IMR-90 (cell line): Measurements from ENCODE around the gene SLC28A2. TPM values are rescaled to one million over a fixed set of nuclear protein-coding genes. Genes with fewer than 3 reads are reported as not detected.

Experiments
- ATAC-seq: fragments of 200-7000 bp; cut with Tn5 transposase; 2 replicates; pipeline ENCODE4 v1.9.1; 2020; ENCODE audit warnings: low read depth, mild to moderate bottlenecking, moderate library complexity
- BruUV-seq: library from RNA; stranded (reverse); fragments of 400-500 nt; replicated peaks from 2 replicates; lab custom pipeline; 2021; lab: Mats Ljungman, UMichigan
- CTCF ChIA-PET: fragments of 300-600 bp; formaldehyde crosslinking; extraction: SDS; loops from one replicate; lab custom pipeline; 2021; ENCODE audit warnings: antibody characterized with exemption; lab: Yijun Ruan, JAX
- POLR2A ChIA-PET: fragments of 300-600 bp; sonication (Branson Sonifier 250); formaldehyde crosslinking; loops from one replicate; lab custom pipeline; 2022; ENCODE audit warnings: antibody characterized with exemption; ENCODE audit not compliant: unreplicated experiment; lab: Charles Lee
- DNase-seq: peaks from one replicate; pipeline ENCODE4 v3.0.0; 2013
- H2AFZ ChIP-seq: replicated peaks from 2 replicates; pipeline ENCODE3; 2013; ENCODE audit warnings: low read length, mild to moderate bottlenecking; ENCODE audit not compliant: poor library complexity
- H2AK5ac ChIP-seq: 2 replicates; pipeline ENCODE4 v1.6.1; 2013; ENCODE audit warnings: low read depth, low read length, inconsistent platforms
- H2AK9ac ChIP-seq: replicated peaks from 2 replicates; pipeline ENCODE3; 2013; ENCODE audit warnings: mild to moderate bottlenecking, low read depth, low read length, moderate library complexity; ENCODE audit not compliant: poor library complexity
- H2BK120ac ChIP-seq: 2 replicates; pipeline ENCODE4 v1.6.1; 2013; ENCODE audit warnings: low read depth, low read length, inconsistent platforms
- H2BK15ac ChIP-seq: 3 replicates; pipeline ENCODE4 v1.6.1; 2013; ENCODE audit warnings: low read depth, low read length, inconsistent platforms
- H2BK20ac ChIP-seq: 2 replicates; pipeline ENCODE4 v1.6.1; 2013; ENCODE audit warnings: low read depth, mild to moderate bottlenecking, inconsistent platforms, low read length, moderate library complexity
- H2BK5ac ChIP-seq: 2 replicates; pipeline ENCODE4 v1.6.1; 2013; ENCODE audit warnings: mild to moderate bottlenecking, low read depth, low read length, inconsistent platforms; ENCODE audit not compliant: poor library complexity, severe bottlenecking
- H3K14ac ChIP-seq: replicated peaks from 2 replicates; pipeline ENCODE4 v1.6.1; 2013; ENCODE audit warnings: low read depth, low read length, inconsistent platforms
- H3K18ac ChIP-seq: 2 replicates; pipeline ENCODE4 v1.6.1; 2013; ENCODE audit warnings: low read depth, low read length, control low read depth
- H3K23ac ChIP-seq: 2 replicates; pipeline ENCODE4 v1.6.1; 2013; ENCODE audit warnings: low read depth, low read length, inconsistent platforms
- H3K27ac ChIP-seq: 2 replicates; pipeline ENCODE4 v1.5.1; 2013; ENCODE audit warnings: mild to moderate bottlenecking, control low read depth, low read length; ENCODE audit not compliant: insufficient read depth
- H3K27me3 ChIP-seq: 2 replicates; pipeline ENCODE4 v1.6.1; 2013; ENCODE audit warnings: low read length; ENCODE audit not compliant: control insufficient read depth, insufficient read depth
- H3K36me3 ChIP-seq: 2 replicates; pipeline ENCODE4 v1.6.1; 2013; ENCODE audit warnings: low read length, mixed read lengths; ENCODE audit not compliant: control insufficient read depth, insufficient read depth
- H3K4ac ChIP-seq: 2 replicates; pipeline ENCODE4 v1.6.1; 2013; ENCODE audit warnings: low read depth, low read length, inconsistent platforms
- H3K4me1 ChIP-seq: 2 replicates; pipeline ENCODE4 v1.6.1; 2013; ENCODE audit warnings: low read length, mixed read lengths; ENCODE audit not compliant: control insufficient read depth, insufficient read depth
- H3K4me2 ChIP-seq: 2 replicates; pipeline ENCODE4 v1.6.1; 2013; ENCODE audit warnings: low read depth, mild to moderate bottlenecking, control low read depth, low read length, moderate library complexity
- H3K4me3 ChIP-seq: 2 replicates; pipeline ENCODE4 v1.5.1; 2013; ENCODE audit warnings: low read depth, mild to moderate bottlenecking, control low read depth, low read length, moderate library complexity; ENCODE audit not compliant: insufficient read depth
- H3K56ac ChIP-seq: 2 replicates; pipeline ENCODE4 v1.6.1; 2013; ENCODE audit warnings: low read length, inconsistent platforms; ENCODE audit not compliant: insufficient read depth; ENCODE audit errors: extremely low read depth
- H3K79me1 ChIP-seq, 2 experiments: 2 replicates each; pipeline ENCODE4 v1.6.1; 2013; ENCODE audit warnings: low read length in 2 of 2, inconsistent platforms in 1 of 2, low read depth in 1 of 2
- H3K9ac ChIP-seq: 2 replicates; pipeline ENCODE4 v1.6.1; 2013; ENCODE audit warnings: low read depth, low read length, control low read depth
- H3K9me1 ChIP-seq: 2 replicates; pipeline ENCODE4 v1.6.1; 2013; ENCODE audit warnings: low read length, inconsistent platforms; ENCODE audit not compliant: insufficient read depth
- H3K9me3 ChIP-seq: 2 replicates; pipeline ENCODE4 v1.6.1; 2013; ENCODE audit warnings: low read length; ENCODE audit not compliant: control insufficient read depth, insufficient read depth
- H4K20me1 ChIP-seq: 2 replicates; pipeline ENCODE4 v1.6.1; 2013; ENCODE audit warnings: low read length, inconsistent platforms; ENCODE audit not compliant: insufficient read depth
- H4K5ac ChIP-seq: 2 replicates; pipeline ENCODE4 v1.6.1; 2013; ENCODE audit warnings: mild to moderate bottlenecking, low read depth, low read length, control low read depth
- H4K8ac ChIP-seq, 2 experiments: 2 replicates each; pipeline ENCODE4 v1.6.1; 2013; ENCODE audit warnings: low read depth in 2 of 2, low read length in 2 of 2, control low read depth in 1 of 2, inconsistent platforms in 1 of 2
- H4K91ac ChIP-seq: 2 replicates; pipeline ENCODE4 v1.6.1; 2013; ENCODE audit warnings: low read depth, low read length, inconsistent platforms; ENCODE audit not compliant: insufficient read depth
- BHLHE40 ChIP-seq: fragments of 150-350 bp; IDR thresholded peaks from 2 replicates; pipeline ENCODE4 v1.6.1; 2016; ENCODE audit warnings: mild to moderate bottlenecking, low read depth, low read length
- CEBPB ChIP-seq: IDR thresholded peaks from 2 replicates; pipeline ENCODE4 v1.6.1; 2012; ENCODE audit warnings: low read depth, low read length, improper control_type of control experiment
- CHD1 ChIP-seq: IDR thresholded peaks from 2 replicates; pipeline ENCODE4 v1.6.1; 2012; ENCODE audit warnings: low read depth, low read length, improper control_type of control experiment
- CTCF ChIP-seq: conservative IDR thresholded peaks from 2 replicates; pipeline ENCODE4 v1.5.1; 2012; ENCODE audit warnings: mild to moderate bottlenecking, low read depth, low read length, improper control_type of control experiment
- ELK1 ChIP-seq: fragments of 150-350 bp; IDR thresholded peaks from 2 replicates; pipeline ENCODE4 v1.6.1; 2016; ENCODE audit warnings: low read depth, mild to moderate bottlenecking, low read length, moderate library complexity, borderline replicate concordance
- FOS ChIP-seq: fragments of 150-350 bp; IDR thresholded peaks from 2 replicates; pipeline ENCODE4 v1.6.1; 2016; ENCODE audit warnings: low read depth, low read length
- MAFK ChIP-seq: IDR thresholded peaks from 2 replicates; pipeline ENCODE4 v1.6.1; 2012; ENCODE audit warnings: low read depth, low read length, improper control_type of control experiment
- MAZ ChIP-seq: IDR thresholded peaks from 2 replicates; pipeline ENCODE4 v1.6.1; 2012; ENCODE audit warnings: low read depth, mild to moderate bottlenecking, low read length, improper control_type of control experiment, moderate library complexity, borderline replicate concordance
- MXI1 ChIP-seq: IDR thresholded peaks from 2 replicates; pipeline ENCODE4 v1.6.1; 2012; ENCODE audit warnings: low read depth, mild to moderate bottlenecking, low read length, moderate library complexity, borderline replicate concordance
- NFE2L2 ChIP-seq: fragments of 150-350 bp; IDR thresholded peaks from 2 replicates; pipeline ENCODE4 v1.6.1; 2016; ENCODE audit warnings: low read depth, mild to moderate bottlenecking, low read length
- POLR2A ChIP-seq: IDR thresholded peaks from 2 replicates; pipeline ENCODE4 v1.6.1; 2012; ENCODE audit warnings: mild to moderate bottlenecking, low read depth, low read length
- RAD21 ChIP-seq: IDR thresholded peaks from 2 replicates; pipeline ENCODE4 v1.6.1; 2012; ENCODE audit warnings: low read length, improper control_type of control experiment
- RCOR1 ChIP-seq: IDR thresholded peaks from 2 replicates; pipeline ENCODE4 v1.6.1; 2012; ENCODE audit warnings: mild to moderate bottlenecking, low read length, improper control_type of control experiment; ENCODE audit not compliant: insufficient replicate concordance
- SMC3 ChIP-seq: fragments of 150-350 bp; IDR thresholded peaks from 2 replicates; pipeline ENCODE4 v1.6.1; 2016; ENCODE audit warnings: low read depth, mild to moderate bottlenecking, antibody characterized with exemption, low read length, moderate library complexity
- USF2 ChIP-seq: fragments of 150-350 bp; IDR thresholded peaks from 2 replicates; pipeline ENCODE4 v1.6.1; 2017; ENCODE audit warnings: mild to moderate bottlenecking, antibody characterized with exemption, low read length, low read depth
- WGBS, 2 experiments: methylation state at CpG; one replicate each; pipeline versions ENCODE4 v1.1.5 to v1.1.7; 2013; ENCODE audit warnings: missing lambda C conversion rate in 2 of 2; ENCODE audit not compliant: insufficient read length in 1 of 2; ENCODE audit errors: extremely low coverage in 2 of 2; 5-methylcytosine and 5-hydroxymethylcytosine counted together
- dilution Hi-C: fragments of 300-500 bp; cut with HindIII; formaldehyde crosslinking; loops from one replicate; pipeline ENCODE4 v1.14.3; 2018; ENCODE audit warnings: low sequenced_read_pairs; ENCODE audit not compliant: unreplicated experiment
- in situ Hi-C: fragments of 300-500 bp; cut with MboI; formaldehyde crosslinking; loops from 3 replicates; pipeline ENCODE4 v1.14.3; 2019; ENCODE audit warnings: low sequenced_read_pairs, inconsistent platforms, mixed read lengths
- intact Hi-C: fragments of 100-400 bp; cut with micrococcal nuclease; formaldehyde crosslinking; loops from 2 replicates; pipeline ENCODE4 v1.10.0; 2022
- polyA plus RNA-seq, 3 experiments: library from polyadenylated mRNA; depleted of rRNA; stranded (reverse); fragments of >200 nt; gene quantifications; 2 replicates each; pipeline ENCODE4 v1.2.3, GENCODE V29; 2012; ENCODE audit warnings: low replicate concordance in 1 of 3
- total RNA-seq: library from RNA; depleted of rRNA; stranded (reverse); fragments of >200 nt; gene quantifications from 2 replicates; pipeline ENCODE4 v1.2.3, GENCODE V29; 2012

The SLC28A2 gene
- total and polyA plus RNA-seq, 2 of the 4 experiments (the other 2 are of a cell fraction) = not detected

- ATAC-seq = no peak
- Histone ChIP-seq H2BK20ac (no peak overlapping the region), H2AK5ac (no peak overlapping the region), H2BK15ac (no peak overlapping the region), H3K14ac (no peak overlapping the region), H4K5ac (no peak overlapping the region), H2AFZ (no peak overlapping the region), H4K20me1 (no peaks in the 10 kb centered on the region), H3K27me3 (peaks cover 2% of the 10 kb centered on the region; the same call in 1 of the 2 replicates), H3K4me2 (no peak overlapping the region), H3K27ac (no peak overlapping the region), H3K9ac (no peak overlapping the region), H2BK5ac (no peak overlapping the region), H3K4ac (no peak overlapping the region), H3K4me3 (no peak overlapping the region), H3K56ac (no peak overlapping the region), H2BK120ac (no peak overlapping the region), H3K18ac (no peak overlapping the region), H3K23ac (no peak overlapping the region), H4K8ac (no peak overlapping the region), H3K9me3 (no peaks in the 10 kb centered on the region), H3K9me1 (no peaks in the 10 kb centered on the region), H3K79me1 (no peaks in the 10 kb centered on the region), H4K91ac (no peak overlapping the region), H3K4me1 (no peaks in the 10 kb centered on the region), H3K36me3 (no peaks in the 10 kb centered on the region), H2AK9ac (no peak overlapping the region)
- BruUV-seq = no TSS peak
- CTCF ChIA-PET = no interaction called here
- POLR2A ChIA-PET = no interaction called here
- WGBS, 2 experiments = 0% methylated on average over 1 of the region's 6 CpGs; no CpG with 5 or more reads in 1 of the 2 experiments
- dilution Hi-C loops = no loop called here
- no peak for DNase-seq
- in situ Hi-C loops = no loop called here
- intact Hi-C loops = no loop called here
- TF ChIP-seq CTCF (no peak), CEBPB (no peak), MAZ (no peak), POLR2A (no peak), SMC3 (no peak), USF2 (no peak), NFE2L2 (no peak), BHLHE40 (no peak), RCOR1 (no peak), CHD1 (no peak), FOS (no peak), RAD21 (no peak), MXI1 (no peak), MAFK (no peak), ELK1 (no peak)
Observed at GRCh38 chr15:45288947-45289346, 36.9 kb downstream of the SLC28A2 start.
